ENCODE measurements around the gene PARP3. TPM values are rescaled to one million over a fixed set of nuclear protein-coding genes. Genes with fewer than 3 reads are reported as not detected.

The PARP3 gene
- total and polyA plus RNA-seq, 2 experiments from 2014 or later = 17.3 to 26.6 TPM

GRCh38 chr3:51937611-51938450 is 4.3 kb upstream of the PARP3 start:
- no peaks in the 10 kb centered on the region for H3K27me3 ChIP-seq
- DNase-seq (ENCODE audit: low read depth in 1 of 2, low spot score in 1 of 2) = no peak
- H3K4me3 ChIP-seq = no peak overlapping the region
- peaks cover 13% of the 10 kb centered on the region for H3K4me1 ChIP-seq (ENCODE audit: low read depth)
- H3K36me3 ChIP-seq = peaks cover 25% of the 10 kb centered on the region
- H3K9me3 ChIP-seq (ENCODE audit: low read depth) = no peaks in the 10 kb centered on the region
- H3K27ac ChIP-seq = no peak overlapping the region
- no peak for TF ChIP-seq CTCF (IDR thresholded peaks at IDR 0.05; ENCODE audit: low read depth, low read length)

- H3K27me3 ChIP-seq = no peaks in the 10 kb centered on the region
- TF ChIP-seq CTCF (IDR thresholded peaks at IDR 0.05; ENCODE audit: low read depth, low read length) = no peak
- H3K36me3 ChIP-seq = peaks cover 21% of the 10 kb centered on the region
- H3K27ac ChIP-seq = no peak overlapping the region
- H3K4me3 ChIP-seq = no peak overlapping the region
- H3K4me1 ChIP-seq (ENCODE audit: low read depth) = peaks cover 15% of the 10 kb centered on the region
- no peak for DNase-seq (ENCODE audit: low read depth in 1 of 2, low spot score in 1 of 2)
- no peaks in the 10 kb centered on the region for H3K9me3 ChIP-seq (ENCODE audit: low read depth)
These were observed 3.3 kb upstream of the PARP3 start for GRCh38 chr3:51938780-51939425.

- peak in 1 of 2 donors; percentile 71 for DNase-seq (ENCODE audit: low read depth in 1 of 2, low spot score in 1 of 2)
- peaks cover 15% of the 10 kb centered on the region for H3K4me1 ChIP-seq (ENCODE audit: low read depth)
- peak overlapping the region; percentile 59 for H3K27ac ChIP-seq
These were observed 1.3 kb upstream of the PARP3 start for GRCh38 chr3:51940648-51941462.

GRCh38 chr3:51941463-51941797 is 733 bp upstream of the PARP3 start:
- no peak for DNase-seq (ENCODE audit: low read depth in 1 of 2, low spot score in 1 of 2)
- Histone ChIP-seq H3K4me3 (peak overlapping the region; percentile 71), H3K4me1 (ENCODE audit: low read depth) (peaks cover 15% of the 10 kb centered on the region), H3K9me3 (ENCODE audit: low read depth) (no peaks in the 10 kb centered on the region), H3K36me3 (peaks cover 5% of the 10 kb centered on the region), H3K27me3 (no peaks in the 10 kb centered on the region), H3K27ac (peak overlapping the region; percentile 59)
- TF ChIP-seq CTCF (IDR thresholded peaks at IDR 0.05; ENCODE audit: low read depth, low read length) = no peak

More at GRCh38 chr3:51940648-51941462, 1.3 kb upstream of the PARP3 start:
- TF ChIP-seq CTCF (IDR thresholded peaks at IDR 0.05; ENCODE audit: low read depth, low read length) = no peak
- Histone ChIP-seq H3K36me3 (peaks cover 7% of the 10 kb centered on the region), H3K27me3 (no peaks in the 10 kb centered on the region), H3K4me3 (peak overlapping the region; percentile 71), H3K9me3 (ENCODE audit: low read depth) (no peaks in the 10 kb centered on the region)

GRCh38 chr3:51942603-51943450 is 664 bp downstream of the PARP3 start:
- Histone ChIP-seq H3K27me3 (no peaks in the 10 kb centered on the region), H3K9me3 (ENCODE audit: low read depth) (no peaks in the 10 kb centered on the region), H3K4me3 (peak overlapping the region; percentile 0), H3K4me1 (ENCODE audit: low read depth) (peaks cover 15% of the 10 kb centered on the region), H3K36me3 (no peaks in the 10 kb centered on the region), H3K27ac (peak overlapping the region; percentile 81)
- TF ChIP-seq CTCF (IDR thresholded peaks at IDR 0.05; ENCODE audit: low read depth, low read length) = no peak
- peak in 1 of 2 donors; percentile 62 for DNase-seq (ENCODE audit: low read depth in 1 of 2, low spot score in 1 of 2)

All from cardiac muscle cell (in vitro differentiated cells and primary cell).